HepG2 (cell line): ENCODE results near the gene ARHGEF1. TPM values are rescaled to one million over a fixed set of nuclear protein-coding genes. Genes with fewer than 3 reads are reported as not detected.

Experiments used
- ATAC-seq: fragments of 200-7000 bp; cut with Tn5 transposase; 3 replicates; pipeline ENCODE4 v1.9.1; 2020; ENCODE audit warnings: mild to moderate bottlenecking, moderate library complexity
- BruUV-seq: library from RNA; stranded (reverse); fragments of 400-500 nt; replicated peaks from 2 replicates; lab custom pipeline; 2021; lab: Mats Ljungman, UMichigan
- CTCF ChIA-PET: fragments of 300-600 bp; formaldehyde crosslinking; extraction: SDS; loops from one replicate; lab custom pipeline; 2021; ENCODE audit warnings: low total read pairs, inconsistent platforms, low intra/inter-chr PET ratio; lab: Yijun Ruan, JAX
- POLR2A ChIA-PET: fragments of 350-600 bp; sonication (Branson Sonifier 250); formaldehyde crosslinking; loops from one replicate; lab custom pipeline; 2020; ENCODE audit warnings: antibody characterized with exemption, inconsistent platforms; lab: Yijun Ruan, JAX
- DNase-seq: peaks from one replicate; pipeline ENCODE4 v3.0.0-alpha.2; 2015; ENCODE audit warnings: low spot score
- FAIRE-seq: peaks from 3 replicates; lab custom pipeline; 2011; peaks lifted over from hg19 to GRCh38; lab: Jason Lieb, UNC
- H2AFZ ChIP-seq: one replicate; pipeline ENCODE4 v1.6.1; 2011; ENCODE audit warnings: low read length, inconsistent platforms
- H3K27ac ChIP-seq: fragments of 300-600 bp; 3 replicates; pipeline ENCODE4 v1.8.0; 2011; ENCODE audit warnings: mixed run types, mild to moderate bottlenecking, mixed read lengths, low read length, inconsistent platforms; ENCODE audit not compliant: insufficient read depth; ENCODE audit errors: extremely low read length
- H3K27me3 ChIP-seq, 2 experiments: fragments of 200-600 bp in 1 of 2; 2 replicates in 1 of 2; 3 replicates in 1 of 2; pipeline versions ENCODE4 v1.6.0 to v1.8.0; 2011; ENCODE audit warnings: low read length in 2 of 2, mild to moderate bottlenecking in 2 of 2, moderate library complexity in 2 of 2, inconsistent platforms in 1 of 2; ENCODE audit not compliant: insufficient read depth in 2 of 2, control insufficient read depth in 1 of 2
- H3K36me3 ChIP-seq, 2 experiments: fragments of 200-600 bp in 1 of 2; replicated peaks in 1 of 2; 2 replicates in 1 of 2; 3 replicates in 1 of 2; pipeline versions ENCODE4 v1.5.1 to v1.8.0; 2011; ENCODE audit warnings: low read length in 2 of 2, inconsistent platforms in 1 of 2; ENCODE audit not compliant: insufficient read depth in 2 of 2, control insufficient read depth in 1 of 2
- H3K4me1 ChIP-seq: 2 replicates; pipeline ENCODE4 v1.5.1; 2012; ENCODE audit warnings: low read length, inconsistent platforms; ENCODE audit not compliant: insufficient read depth
- H3K4me2 ChIP-seq: 2 replicates; pipeline ENCODE4 v1.6.0; 2011; ENCODE audit warnings: low read depth, low read length, inconsistent platforms
- H3K4me3 ChIP-seq, 3 experiments: fragments of 200-600 bp in 1 of 3; sonication (generic), shearing (Covaris generic) in 1 of 3; replicated peaks in 1 of 3; 2 replicates each; pipeline ENCODE4 v1.5.1; 2011 to 2016; ENCODE audit warnings: low read length in 3 of 3, inconsistent platforms in 2 of 3, low read depth in 2 of 3, mild to moderate bottlenecking in 2 of 3, control low read depth in 1 of 3, mixed read lengths in 1 of 3; ENCODE audit not compliant: insufficient read depth in 1 of 3
- H3K79me2 ChIP-seq: one replicate; pipeline ENCODE4 v1.6.1; 2011; ENCODE audit warnings: low read length, inconsistent platforms; ENCODE audit not compliant: insufficient read depth
- H3K9ac ChIP-seq: 2 replicates; pipeline ENCODE4 v1.6.0; 2011; ENCODE audit warnings: mild to moderate bottlenecking, low read depth, low read length, inconsistent platforms; ENCODE audit not compliant: insufficient read depth
- H3K9me3 ChIP-seq: 2 replicates; pipeline ENCODE4 v1.5.1; 2012; ENCODE audit warnings: mild to moderate bottlenecking, low read length
- H4K20me1 ChIP-seq: 2 replicates; pipeline ENCODE4 v1.6.0; 2011; ENCODE audit warnings: inconsistent platforms, mild to moderate bottlenecking, low read length, moderate library complexity; ENCODE audit not compliant: insufficient read depth
- KLF9 ChIP-seq: IDR thresholded peaks from 2 replicates; pipeline ENCODE4 v1.6.1; 2016; ENCODE audit warnings: low read depth
- NFYC ChIP-seq: IDR thresholded peaks from 2 replicates; pipeline ENCODE4 v1.6.1; 2016; ENCODE audit warnings: missing genetic modification reagents, missing compliant biosample characterization
- PAF1 ChIP-seq: IDR thresholded peaks from 2 replicates; pipeline ENCODE4 v1.6.1; 2016; ENCODE audit warnings: missing genetic modification reagents, missing compliant biosample characterization
- POLR2A ChIP-seq, 2 experiments: IDR thresholded peaks; 2 replicates each; pipeline ENCODE4 v1.6.1; 2011; ENCODE audit warnings: low read depth in 2 of 2, low read length in 2 of 2, mild to moderate bottlenecking in 1 of 2, moderate library complexity in 1 of 2; ENCODE audit not compliant: insufficient read depth in 1 of 2
- POLR2AphosphoS2 ChIP-seq: IDR thresholded peaks from 2 replicates; pipeline ENCODE4 v1.6.1; 2011; ENCODE audit warnings: low read depth, low read length, improper control_type of control experiment
- POLR2AphosphoS5 ChIP-seq: IDR thresholded peaks from 2 replicates; pipeline ENCODE4 v1.6.1; 2012; ENCODE audit warnings: low read depth, low read length
- RBM22 ChIP-seq: fragments of 200-400 bp; formaldehyde crosslinking; optimal IDR thresholded peaks from 2 replicates; pipeline ENCODE3; 2017; ENCODE audit warnings: mild to moderate bottlenecking, low read length, moderate library complexity
- SETDB1 ChIP-seq: sonication (generic); formaldehyde crosslinking; IDR thresholded peaks from 2 replicates; pipeline ENCODE4 v1.5.1; 2020; ENCODE audit warnings: missing genetic modification reagents, mild to moderate bottlenecking, borderline replicate concordance
- SRY ChIP-seq: sonication (generic); formaldehyde crosslinking; IDR thresholded peaks from 2 replicates; pipeline ENCODE4 v1.8.0; 2022; ENCODE audit warnings: mild to moderate bottlenecking, missing genetic modification reagents
- TCF12 ChIP-seq, 2 experiments: fragments of 450-650 bp in 1 of 2; sonication (generic) in 1 of 2; formaldehyde crosslinking in 1 of 2; IDR thresholded peaks; 2 replicates each; pipeline versions ENCODE4 v1.6.1 to v1.8.0; 2017 to 2022; ENCODE audit warnings: antibody characterized with exemption in 1 of 2, mild to moderate bottlenecking in 1 of 2, missing genetic modification reagents in 1 of 2, moderate library complexity in 1 of 2
- ZNF441 ChIP-seq: sonication (generic); formaldehyde crosslinking; IDR thresholded peaks from 2 replicates; pipeline ENCODE4 v1.7.0; 2021; ENCODE audit warnings: missing genetic modification reagents, borderline replicate concordance
- ZNF878 ChIP-seq: sonication (generic); formaldehyde crosslinking; IDR thresholded peaks from 2 replicates; pipeline ENCODE4 v1.8.1; 2023; ENCODE audit warnings: mild to moderate bottlenecking, missing genetic modification reagents, moderate library complexity
- WGBS: methylation state at CpG from one replicate; pipeline ENCODE4 v1.1.6; 2017; ENCODE audit warnings: low lambda C conversion rate; 5-methylcytosine and 5-hydroxymethylcytosine counted together
- in situ Hi-C: cut with HindIII; loops from 2 replicates; pipeline ENCODE4 v1.10.0; 2017; ENCODE audit warnings: low pct_unique_long_range_greater_than_20kb; ENCODE audit not compliant: extremely low pct_ligation_motif_present
- intact Hi-C: fragments of 100-400 bp; cut with micrococcal nuclease; formaldehyde crosslinking; loops from one replicate; pipeline ENCODE4 v1.10.0; 2022; ENCODE audit not compliant: unreplicated experiment
- polyA plus RNA-seq, 8 experiments: library from polyadenylated mRNA; depleted of rRNA in 3 of 8; stranded (reverse) in 7 of 8; unstranded in 1 of 8; fragments of >200 nt; fragmentation: Illumina TruSeq in 4 of 8; extraction: Trizol in 4 of 8; gene quantifications; 2 replicates each; pipeline versions ENCODE4 v1.2.1 to v1.2.3, GENCODE V29; 2011 to 2016; ENCODE audit warnings: low read depth in 4 of 8, missing spikeins in 1 of 8, mixed read lengths in 1 of 8; ENCODE audit not compliant: insufficient read depth in 1 of 8
- total RNA-seq, 5 experiments: library from RNA; depleted of rRNA; stranded (reverse); fragments of >200 nt; fragmentation: Illumina TruSeq; extraction: Trizol; gene quantifications; 2 replicates each; pipeline ENCODE4 v1.2.3, GENCODE V29; 2016; ENCODE audit warnings: low read depth in 1 of 5
- TF ChIP-seq, protein P1 (sequence below): sonication (generic); formaldehyde crosslinking; conservative IDR thresholded peaks from 2 replicates; pipeline ENCODE4 v1.4.0; 2020; ENCODE audit warnings: missing genetic modification reagents
- TF ChIP-seq, protein P2 (sequence below): sonication (generic); formaldehyde crosslinking; IDR thresholded peaks from 2 replicates; pipeline ENCODE4 v1.4.0; 2020; ENCODE audit warnings: missing genetic modification reagents
- TF ChIP-seq, protein P3 (sequence below): sonication (generic); formaldehyde crosslinking; IDR thresholded peaks from 2 replicates; pipeline ENCODE4 v1.4.0; 2020; ENCODE audit warnings: missing genetic modification reagents, mild to moderate bottlenecking, borderline replicate concordance
- TF ChIP-seq, protein P4 (sequence below): sonication (generic); formaldehyde crosslinking; IDR thresholded peaks from 2 replicates; pipeline ENCODE4 v1.8.0; 2023; ENCODE audit warnings: mild to moderate bottlenecking, missing genetic modification reagents
- TF ChIP-seq, protein P5 (sequence below): fragments of 450-650 bp; IDR thresholded peaks from 2 replicates; pipeline ENCODE4 v1.6.1; 2017

The ARHGEF1 gene
- total and polyA plus RNA-seq, 2 of the 13 experiments (the other 11 are each of a cell fraction or from before 2014, with no cell fraction given), result 33.7 to 34.7 TPM

DNA sequence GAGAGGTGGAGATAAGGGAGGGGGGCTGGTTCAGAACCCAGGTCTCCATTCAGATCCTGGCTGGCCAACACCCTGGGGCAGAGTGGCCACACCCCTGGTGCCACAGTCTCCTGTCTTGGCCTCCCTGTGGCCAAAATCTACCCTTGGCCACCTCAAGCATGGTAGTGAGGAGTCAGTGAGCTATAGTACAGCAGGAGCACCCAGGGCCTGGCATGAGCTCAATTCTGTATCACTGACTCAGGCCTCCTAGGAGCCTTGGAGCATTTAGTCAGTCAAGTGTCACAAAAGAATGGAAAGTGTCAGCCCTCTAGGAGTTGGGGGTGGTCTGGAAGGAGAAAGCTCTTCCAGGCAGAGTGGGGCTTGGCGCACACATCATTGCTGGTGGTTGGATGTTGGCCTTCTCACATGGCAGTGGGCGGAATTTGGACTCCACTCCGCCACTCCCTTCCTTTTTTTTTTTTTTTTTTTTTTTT, 12.5 kb upstream of the ARHGEF1 start:
- FAIRE-seq (no peak), ATAC-seq (peak; percentile 1; the same call in 2 of the 3 replicates)
- in situ Hi-C loops (no loop called here), intact Hi-C loops (no loop called here)
- no peak overlapping the region for H3K4me2 ChIP-seq
- H3K27me3 ChIP-seq, result no peaks in the 10 kb centered on the region
- POLR2A ChIA-PET, result interaction anchor here (0.6 to 6.9 kb wide), 3 partner anchors 11 to 87 kb away, joined by 3 to 72 read pairs (median 4); partner anchors contain the start of gene RPS19
- H3K9me3 ChIP-seq, result no peaks in the 10 kb centered on the region
- peaks cover 68% of the 10 kb centered on the region for H4K20me1 ChIP-seq
- H3K27ac ChIP-seq, result peak overlapping the region; percentile 48
- 90% methylated on average over 3 of the region's 3 CpGs for WGBS
- H3K36me3 ChIP-seq, result peaks cover 17 to 55% of the 10 kb centered on the region in 2 experiments
- TF ChIP-seq, protein P1, sequence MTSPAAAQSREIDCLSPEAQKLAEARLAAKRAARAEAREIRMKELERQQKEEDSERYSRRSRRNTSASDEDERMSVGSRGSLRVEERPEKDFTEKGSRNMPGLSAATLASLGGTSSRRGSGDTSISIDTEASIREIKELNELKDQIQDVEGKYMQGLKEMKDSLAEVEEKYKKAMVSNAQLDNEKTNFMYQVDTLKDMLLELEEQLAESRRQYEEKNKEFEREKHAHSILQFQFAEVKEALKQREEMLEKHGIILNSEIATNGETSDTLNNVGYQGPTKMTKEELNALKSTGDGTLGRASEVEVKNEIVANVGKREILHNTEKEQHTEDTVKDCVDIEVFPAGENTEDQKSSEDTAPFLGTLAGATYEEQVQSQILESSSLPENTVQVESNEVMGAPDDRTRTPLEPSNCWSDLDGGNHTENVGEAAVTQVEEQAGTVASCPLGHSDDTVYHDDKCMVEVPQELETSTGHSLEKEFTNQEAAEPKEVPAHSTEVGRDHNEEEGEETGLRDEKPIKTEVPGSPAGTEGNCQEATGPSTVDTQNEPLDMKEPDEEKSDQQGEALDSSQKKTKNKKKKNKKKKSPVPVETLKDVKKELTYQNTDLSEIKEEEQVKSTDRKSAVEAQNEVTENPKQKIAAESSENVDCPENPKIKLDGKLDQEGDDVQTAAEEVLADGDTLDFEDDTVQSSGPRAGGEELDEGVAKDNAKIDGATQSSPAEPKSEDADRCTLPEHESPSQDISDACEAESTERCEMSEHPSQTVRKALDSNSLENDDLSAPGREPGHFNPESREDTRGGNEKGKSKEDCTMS (CRISPR knock-in tag), result no peak
- TF ChIP-seq, protein P2, sequence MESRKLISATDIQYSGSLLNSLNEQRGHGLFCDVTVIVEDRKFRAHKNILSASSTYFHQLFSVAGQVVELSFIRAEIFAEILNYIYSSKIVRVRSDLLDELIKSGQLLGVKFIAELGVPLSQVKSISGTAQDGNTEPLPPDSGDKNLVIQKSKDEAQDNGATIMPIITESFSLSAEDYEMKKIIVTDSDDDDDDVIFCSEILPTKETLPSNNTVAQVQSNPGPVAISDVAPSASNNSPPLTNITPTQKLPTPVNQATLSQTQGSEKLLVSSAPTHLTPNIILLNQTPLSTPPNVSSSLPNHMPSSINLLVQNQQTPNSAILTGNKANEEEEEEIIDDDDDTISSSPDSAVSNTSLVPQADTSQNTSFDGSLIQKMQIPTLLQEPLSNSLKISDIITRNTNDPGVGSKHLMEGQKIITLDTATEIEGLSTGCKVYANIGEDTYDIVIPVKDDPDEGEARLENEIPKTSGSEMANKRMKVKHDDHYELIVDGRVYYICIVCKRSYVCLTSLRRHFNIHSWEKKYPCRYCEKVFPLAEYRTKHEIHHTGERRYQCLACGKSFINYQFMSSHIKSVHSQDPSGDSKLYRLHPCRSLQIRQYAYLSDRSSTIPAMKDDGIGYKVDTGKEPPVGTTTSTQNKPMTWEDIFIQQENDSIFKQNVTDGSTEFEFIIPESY (CRISPR knock-in tag), result peak; percentile 93
- TF ChIP-seq, protein P3, sequence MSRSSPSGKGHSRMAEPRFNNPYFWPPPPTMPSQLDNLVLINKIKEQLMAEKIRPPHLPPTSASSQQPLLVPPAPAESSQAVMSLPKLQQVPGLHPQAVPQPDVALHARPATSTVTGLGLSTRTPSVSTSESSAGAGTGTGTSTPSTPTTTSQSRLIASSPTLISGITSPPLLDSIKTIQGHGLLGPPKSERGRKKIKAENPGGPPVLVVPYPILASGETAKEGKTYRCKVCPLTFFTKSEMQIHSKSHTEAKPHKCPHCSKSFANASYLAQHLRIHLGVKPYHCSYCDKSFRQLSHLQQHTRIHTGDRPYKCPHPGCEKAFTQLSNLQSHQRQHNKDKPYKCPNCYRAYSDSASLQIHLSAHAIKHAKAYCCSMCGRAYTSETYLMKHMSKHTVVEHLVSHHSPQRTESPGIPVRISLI (CRISPR knock-in tag), result peak; percentile 81; the same call in 1 of the 2 replicates
- TF ChIP-seq SETDB1 (CRISPR knock-in tag) (no peak), POLR2AphosphoS2 (0 out of 2 replicates have a peak, but pooled peaks have one; percentile 49), POLR2A (IDR thresholded peaks at IDR 0.05; ENCODE audit: insufficient read depth in 1 of 2, low read depth in 2 of 2, low read length in 2 of 2) (peak in 1 of 2 experiments; percentile 40; a peak in 2 of 4 replicates), ZNF878 (CRISPR knock-in tag) (no peak), NFYC (CRISPR knock-in tag) (no peak), SRY (CRISPR knock-in tag) (no peak), PAF1 (CRISPR knock-in tag) (no peak), RBM22 (peak; percentile 84), KLF9 (CRISPR knock-in tag) (no peak), ZNF441 (0 out of 2 replicates have a peak, but pooled peaks have one; percentile 54), TCF12 (IDR thresholded peaks at IDR 0.05) (no peak), TCF12 (CRISPR knock-in tag; IDR thresholded peaks at IDR 0.05) (no peak), POLR2AphosphoS5 (peak; percentile 35; the same call in 1 of the 2 replicates)
- TF ChIP-seq, protein P4, sequence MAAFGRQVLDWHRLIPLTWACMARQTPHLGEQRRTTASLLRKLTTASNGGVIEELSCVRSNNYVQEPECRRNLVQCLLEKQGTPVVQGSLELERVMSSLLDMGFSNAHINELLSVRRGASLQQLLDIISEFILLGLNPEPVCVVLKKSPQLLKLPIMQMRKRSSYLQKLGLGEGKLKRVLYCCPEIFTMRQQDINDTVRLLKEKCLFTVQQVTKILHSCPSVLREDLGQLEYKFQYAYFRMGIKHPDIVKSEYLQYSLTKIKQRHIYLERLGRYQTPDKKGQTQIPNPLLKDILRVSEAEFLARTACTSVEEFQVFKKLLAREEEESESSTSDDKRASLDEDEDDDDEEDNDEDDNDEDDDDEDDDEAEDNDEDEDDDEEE (CRISPR knock-in tag), result no peak
- TF ChIP-seq, protein P5, sequence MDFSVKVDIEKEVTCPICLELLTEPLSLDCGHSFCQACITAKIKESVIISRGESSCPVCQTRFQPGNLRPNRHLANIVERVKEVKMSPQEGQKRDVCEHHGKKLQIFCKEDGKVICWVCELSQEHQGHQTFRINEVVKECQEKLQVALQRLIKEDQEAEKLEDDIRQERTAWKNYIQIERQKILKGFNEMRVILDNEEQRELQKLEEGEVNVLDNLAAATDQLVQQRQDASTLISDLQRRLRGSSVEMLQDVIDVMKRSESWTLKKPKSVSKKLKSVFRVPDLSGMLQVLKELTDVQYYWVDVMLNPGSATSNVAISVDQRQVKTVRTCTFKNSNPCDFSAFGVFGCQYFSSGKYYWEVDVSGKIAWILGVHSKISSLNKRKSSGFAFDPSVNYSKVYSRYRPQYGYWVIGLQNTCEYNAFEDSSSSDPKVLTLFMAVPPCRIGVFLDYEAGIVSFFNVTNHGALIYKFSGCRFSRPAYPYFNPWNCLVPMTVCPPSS, result no peak
- TF ChIP-seq, all 625 proteins: peak for 7
- BruUV-seq, result no TSS peak
- no peak overlapping the region for H3K9ac ChIP-seq
- no peak overlapping the region for H2AFZ ChIP-seq
- no peak for DNase-seq
- peaks cover 46% of the 10 kb centered on the region for H3K4me1 ChIP-seq
- no peak overlapping the region for H3K4me3 ChIP-seq
- CTCF ChIA-PET, result no interaction called here
- H3K79me2 ChIP-seq, result peaks cover 16% of the 10 kb centered on the region
